ENCODE measurements around the gene TCTA.
"Not testable (repeated sequence)": the region's sequence is repeated elsewhere in the genome, so short reads cannot be mapped to it uniquely, and the experiment has no call there.

TCTA gene

DNA sequence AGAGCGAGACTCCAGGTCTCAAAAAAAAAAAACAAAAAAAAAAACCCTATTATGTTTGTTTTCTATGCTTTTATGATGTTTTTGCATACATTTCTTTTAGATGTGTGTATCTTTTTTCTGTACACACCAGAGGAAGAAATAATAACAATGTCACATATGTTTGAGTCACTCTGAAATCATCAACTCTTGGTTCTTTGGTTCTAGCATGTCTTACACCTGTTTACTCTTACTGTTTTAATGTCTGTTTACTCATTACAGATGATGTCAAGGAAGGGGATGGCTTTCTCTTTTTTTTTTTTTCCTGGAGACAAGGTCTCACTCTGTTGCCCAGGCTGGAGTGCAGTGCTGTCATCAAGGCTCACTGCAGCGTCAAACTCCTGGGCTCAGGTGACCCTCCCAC is 24.5 kb upstream of the TCTA start:
- TF ChIP-seq ZNF384 (IDR thresholded peaks at IDR 0.05) (peak; percentile 18; the same call in 1 of the 2 replicates), ELF4 (IDR thresholded peaks at IDR 0.05) (no peak)
- ChIA-PET CTCF (no interaction called here), POLR2A (interaction anchor here (1.2 kb wide), 1 partner anchor 29 kb away, joined by 3 read pairs; no protein-coding TSS in a partner anchor)
- DNase-seq (ENCODE audit: extremely low spot score), result no peak

DNA sequence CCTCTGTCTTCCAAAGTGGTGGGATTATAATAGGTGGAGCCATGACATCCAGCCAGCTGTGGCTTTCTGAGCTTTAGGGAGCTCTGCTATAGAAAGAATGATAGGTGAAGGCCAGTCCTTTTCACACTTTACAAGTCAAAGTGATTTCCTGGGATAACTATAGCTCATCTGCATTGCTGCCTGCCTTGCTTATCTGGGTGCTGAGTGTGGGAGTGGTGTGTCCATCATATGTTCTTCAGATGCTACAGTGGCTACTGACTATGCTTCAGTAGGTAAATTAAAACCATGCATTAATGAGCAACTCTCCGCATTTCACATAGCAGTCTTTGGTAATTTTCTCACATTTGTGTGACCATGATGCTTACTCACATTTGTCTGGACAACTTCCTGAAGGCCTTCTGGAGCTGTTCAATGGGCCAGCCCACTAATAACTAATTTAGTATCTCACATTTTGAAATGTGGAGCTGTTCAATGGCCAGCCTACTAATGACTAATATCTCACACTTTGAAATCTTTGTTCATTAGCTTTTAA is 23.9 kb upstream of the TCTA start:
- CTCF ChIA-PET, result no interaction called here
- DNase-seq (ENCODE audit: extremely low spot score), result no peak
- POLR2A ChIA-PET, result interaction anchor here (1.2 to 2.0 kb wide), 2 partner anchors 30 to 48 kb away, joined by 3 to 10 read pairs; partner anchors contain the start of gene USP4
- TF ChIP-seq L3MBTL2 (conservative IDR thresholded peaks at IDR 0.05) (no peak), NFRKB (IDR thresholded peaks at IDR 0.05) (no peak), BHLHE40 (IDR thresholded peaks at IDR 0.05; ENCODE audit: borderline replicate concordance) (no peak)

DNA sequence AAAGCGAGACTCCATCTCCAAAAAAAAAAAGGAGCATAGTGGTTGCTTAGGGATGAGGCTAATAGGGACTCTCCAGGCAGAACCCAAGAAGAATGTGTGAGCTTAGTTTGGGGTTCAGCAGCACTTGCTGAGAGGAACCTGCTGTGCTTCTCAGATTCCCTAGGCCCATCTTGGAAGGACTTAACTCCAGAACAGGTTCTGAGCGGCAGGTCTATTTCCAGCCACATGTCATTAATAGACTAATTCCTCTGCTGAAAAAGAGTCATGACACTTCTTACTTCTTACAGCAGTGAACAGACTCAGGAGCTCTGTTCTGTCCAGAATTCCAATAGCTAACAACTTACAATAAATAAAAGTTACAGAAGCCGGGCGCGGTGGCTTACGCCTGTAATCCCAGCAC is 22.9 kb upstream of the TCTA start:
- no peak for TF ChIP-seq ZNF384 (IDR thresholded peaks at IDR 0.05)
- no peak for TF ChIP-seq ARNT (IDR thresholded peaks at IDR 0.05)
- no peak for TF ChIP-seq SP1 (IDR thresholded peaks at IDR 0.05)
- no peak for TF ChIP-seq TARDBP (IDR thresholded peaks at IDR 0.05)
- ChIA-PET POLR2A (interaction anchor here (2.0 kb wide), 1 partner anchor 49 kb away, joined by 10 read pairs; the partner anchor contains the start of gene USP4), CTCF (interaction anchor here (0.6 to 1.0 kb wide), 2 partner anchors 11 to 15 kb away, joined by 3 to 4 read pairs; no protein-coding TSS in a partner anchor)
- DNase-seq (ENCODE audit: extremely low spot score), result no peak

DNA sequence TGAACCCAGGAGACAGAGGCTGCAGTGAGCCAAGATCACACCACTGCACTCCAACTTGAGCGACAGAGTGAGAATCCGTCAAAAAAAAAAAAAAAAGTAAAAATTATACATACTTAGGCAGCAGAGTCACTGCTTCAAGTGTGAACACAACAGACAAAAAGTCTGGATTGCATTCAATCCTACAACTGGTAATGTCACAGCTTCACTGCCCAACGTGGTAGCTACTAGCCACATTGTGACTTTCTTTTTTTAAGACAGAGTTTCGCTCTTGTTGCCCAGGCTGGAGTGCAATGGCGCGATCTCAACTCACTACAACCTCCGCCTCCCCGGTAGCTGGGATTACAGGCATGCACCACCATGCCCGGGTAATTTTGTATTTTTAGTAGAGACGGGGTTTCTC is 20.9 kb upstream of the TCTA start:
- POLR2A ChIA-PET, result interaction anchor here (1.4 kb wide), 1 partner anchor 21 kb away, joined by 4 read pairs; the partner anchor contains the start of genes RHOA and TCTA
- DNase-seq (ENCODE audit: extremely low spot score), result not testable (repeated sequence)
- CTCF ChIA-PET, result interaction anchor here (0.7 kb wide), 1 partner anchor 157 kb away, joined by 4 read pairs; no protein-coding TSS in a partner anchor

DNA sequence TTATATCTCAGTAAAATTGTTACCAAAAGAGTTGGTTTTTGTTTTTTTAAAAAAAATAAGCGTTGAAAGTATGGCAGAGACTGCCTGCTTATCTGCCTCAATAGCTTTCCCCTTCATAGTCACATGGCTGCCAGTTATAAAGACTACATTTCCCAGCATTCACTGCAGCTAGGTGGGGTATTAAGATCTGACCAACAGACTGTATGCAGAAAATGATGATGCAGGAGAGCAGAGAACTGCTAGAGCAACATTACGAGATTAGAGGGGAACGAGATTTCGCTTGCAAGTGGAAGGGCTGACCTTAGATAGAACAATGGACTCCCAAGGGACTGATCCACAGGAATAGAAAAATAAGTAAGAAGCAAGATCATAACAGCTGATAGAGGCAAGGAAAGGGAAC is 14.8 kb upstream of the TCTA start:
- TF ChIP-seq TARDBP (IDR thresholded peaks at IDR 0.05), result no peak
- TF ChIP-seq CTBP1 (IDR thresholded peaks at IDR 0.05; ENCODE audit: borderline replicate concordance), result no peak
- no peak for TF ChIP-seq ZNF384 (IDR thresholded peaks at IDR 0.05)
- TF ChIP-seq L3MBTL2 (conservative IDR thresholded peaks at IDR 0.05), result no peak
- TF ChIP-seq LEF1 (IDR thresholded peaks at IDR 0.05; ENCODE audit: borderline replicate concordance), result no peak
- TF ChIP-seq FOXA1 (IDR thresholded peaks at IDR 0.05), result no peak
- no peak for TF ChIP-seq FOXM1 (IDR thresholded peaks at IDR 0.05; ENCODE audit: borderline replicate concordance)
- TF ChIP-seq NFRKB (IDR thresholded peaks at IDR 0.05), result no peak
- DNase-seq (ENCODE audit: extremely low spot score), result peak; percentile 60
- ChIA-PET CTCF (no interaction called here), POLR2A (interaction anchor here (1.2 kb wide), 1 partner anchor 14 kb away, joined by 3 read pairs; the partner anchor contains the start of gene RHOA)

DNA sequence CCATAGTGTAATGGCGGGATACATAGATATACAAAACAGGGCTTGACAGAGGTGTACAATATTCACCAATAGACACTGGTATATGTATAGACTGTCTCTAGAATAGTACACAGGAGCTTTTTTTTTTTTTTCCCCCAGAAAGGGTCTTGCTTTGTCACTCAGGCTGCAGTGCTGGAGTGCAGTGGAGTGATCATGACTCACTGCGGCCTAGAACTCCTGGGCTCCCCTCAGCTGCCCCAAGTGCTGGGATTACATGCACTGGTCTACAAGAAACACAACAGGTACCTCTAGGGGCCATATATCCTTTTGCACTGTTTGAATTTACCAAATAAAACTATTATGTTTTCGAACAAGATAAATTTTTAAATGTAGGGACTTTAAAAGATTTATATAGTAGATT is 12.8 kb upstream of the TCTA start:
- TF ChIP-seq TARDBP (IDR thresholded peaks at IDR 0.05), result no peak
- CTCF ChIA-PET, result interaction anchor here (0.8 kb wide), 1 partner anchor 9 kb away, joined by 4 read pairs; no protein-coding TSS in a partner anchor
- POLR2A ChIA-PET, result interaction anchor here (0.9 to 1.1 kb wide), 2 partner anchors 30 to 59 kb away, joined by 3 to 5 read pairs; partner anchors contain the start of genes NICN1 and USP4
- no peak for DNase-seq (ENCODE audit: extremely low spot score)

DNA sequence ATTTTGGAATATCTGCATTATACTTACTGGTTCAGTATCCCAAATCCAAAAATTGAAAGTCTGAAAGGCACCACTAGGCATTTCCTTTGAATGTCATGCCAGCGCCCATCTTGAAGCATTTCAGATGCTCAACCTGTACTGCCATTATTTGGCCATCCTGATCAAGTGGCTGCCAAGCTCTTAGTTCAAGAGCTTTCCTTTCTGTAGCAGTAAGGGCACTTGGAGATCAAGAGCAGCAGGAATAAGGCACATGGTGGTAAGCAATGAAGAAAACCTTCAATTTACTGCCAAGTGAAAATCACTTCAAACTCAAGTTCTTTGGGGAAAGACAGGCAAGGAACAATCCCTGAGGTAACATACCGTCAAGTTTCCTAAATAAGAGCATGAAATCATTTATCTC is 10.5 kb upstream of the TCTA start:
- no peak for DNase-seq (ENCODE audit: extremely low spot score)
- POLR2A ChIA-PET, result interaction anchor here (2.3 kb wide), 1 partner anchor 10 kb away, joined by 8 read pairs; the partner anchor contains the start of genes RHOA and TCTA
- TF ChIP-seq CTBP1 (IDR thresholded peaks at IDR 0.05; ENCODE audit: borderline replicate concordance) (no peak), ARNT (IDR thresholded peaks at IDR 0.05) (no peak)
- CTCF ChIA-PET, result no interaction called here

DNA sequence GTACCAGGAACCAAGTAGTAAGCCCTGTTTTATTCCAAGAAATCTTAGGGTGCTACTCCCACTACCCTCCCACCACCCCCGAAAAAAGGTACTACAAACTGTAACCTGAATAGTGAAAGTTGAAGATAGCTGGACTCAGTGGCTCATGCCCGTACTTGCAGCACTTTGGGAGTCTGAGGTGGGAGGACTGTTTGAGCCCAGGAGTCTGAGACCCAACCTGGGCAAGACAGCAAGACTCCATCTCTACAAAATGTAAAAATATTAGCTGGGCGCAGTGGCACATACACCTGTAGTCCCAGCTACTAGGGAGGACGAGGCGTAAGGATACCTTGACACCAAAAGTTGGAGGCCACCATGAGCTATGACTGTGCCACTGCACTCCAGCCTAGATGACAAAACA is 8.3 kb upstream of the TCTA start:
- ChIA-PET POLR2A (no interaction called here), CTCF (interaction anchor here (0.6 to 0.7 kb wide), 2 partner anchors 14 to 1927 kb away, joined by 3 to 4 read pairs; no protein-coding TSS in a partner anchor)
- DNase-seq (ENCODE audit: extremely low spot score), result no peak
- TF ChIP-seq FOXK2 (IDR thresholded peaks at IDR 0.05) (no peak), FOXM1 (IDR thresholded peaks at IDR 0.05; ENCODE audit: borderline replicate concordance) (no peak), BHLHE40 (IDR thresholded peaks at IDR 0.05; ENCODE audit: borderline replicate concordance) (no peak), CTBP1 (IDR thresholded peaks at IDR 0.05; ENCODE audit: borderline replicate concordance) (no peak), NFRKB (IDR thresholded peaks at IDR 0.05) (no peak), SP1 (IDR thresholded peaks at IDR 0.05) (no peak)
- TF ChIP-seq, protein P1, sequence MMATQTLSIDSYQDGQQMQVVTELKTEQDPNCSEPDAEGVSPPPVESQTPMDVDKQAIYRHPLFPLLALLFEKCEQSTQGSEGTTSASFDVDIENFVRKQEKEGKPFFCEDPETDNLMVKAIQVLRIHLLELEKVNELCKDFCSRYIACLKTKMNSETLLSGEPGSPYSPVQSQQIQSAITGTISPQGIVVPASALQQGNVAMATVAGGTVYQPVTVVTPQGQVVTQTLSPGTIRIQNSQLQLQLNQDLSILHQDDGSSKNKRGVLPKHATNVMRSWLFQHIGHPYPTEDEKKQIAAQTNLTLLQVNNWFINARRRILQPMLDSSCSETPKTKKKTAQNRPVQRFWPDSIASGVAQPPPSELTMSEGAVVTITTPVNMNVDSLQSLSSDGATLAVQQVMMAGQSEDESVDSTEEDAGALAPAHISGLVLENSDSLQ (IDR thresholded peaks at IDR 0.05), result no peak

DNA sequence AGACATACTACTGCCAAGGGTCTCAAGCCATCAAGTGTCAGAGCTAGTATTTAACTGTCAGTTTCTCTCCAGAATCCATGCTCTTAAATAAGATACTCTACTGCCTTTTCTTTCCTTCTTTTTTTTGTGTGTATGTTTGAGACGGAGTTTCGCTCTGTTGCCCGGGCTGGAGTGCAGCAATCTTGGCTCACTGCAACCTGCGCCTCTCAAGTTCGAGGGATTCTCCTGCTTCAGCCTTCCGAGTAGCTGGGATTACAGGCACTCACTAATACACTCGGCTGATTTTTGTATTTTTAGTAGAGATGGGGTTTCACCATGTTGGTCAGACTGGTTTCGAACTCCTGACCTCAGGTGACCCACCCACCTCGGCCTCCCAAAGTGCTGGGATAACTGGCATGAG is 6.7 kb upstream of the TCTA start:
- POLR2A ChIA-PET, result interaction anchor here (0.8 to 2.2 kb wide), 2 partner anchors 65 to 66 kb away, joined by 3 to 7 read pairs; partner anchors contain the start of gene USP4
- DNase-seq (ENCODE audit: extremely low spot score), result not testable (repeated sequence)
- CTCF ChIA-PET, result interaction anchor here (0.6 kb wide), 1 partner anchor 266 kb away, joined by 3 read pairs; no protein-coding TSS in a partner anchor

All from HEK293T (cell line).